ENCODE measurements around the gene ROBO2. TPM values are rescaled to one million over a fixed set of nuclear protein-coding genes. Genes with fewer than 3 reads are reported as not detected.

ROBO2 gene
- total RNA-seq, 4 donors from 2014 or later = under 0.01 to 2.9 (median 1.0) TPM

DNA sequence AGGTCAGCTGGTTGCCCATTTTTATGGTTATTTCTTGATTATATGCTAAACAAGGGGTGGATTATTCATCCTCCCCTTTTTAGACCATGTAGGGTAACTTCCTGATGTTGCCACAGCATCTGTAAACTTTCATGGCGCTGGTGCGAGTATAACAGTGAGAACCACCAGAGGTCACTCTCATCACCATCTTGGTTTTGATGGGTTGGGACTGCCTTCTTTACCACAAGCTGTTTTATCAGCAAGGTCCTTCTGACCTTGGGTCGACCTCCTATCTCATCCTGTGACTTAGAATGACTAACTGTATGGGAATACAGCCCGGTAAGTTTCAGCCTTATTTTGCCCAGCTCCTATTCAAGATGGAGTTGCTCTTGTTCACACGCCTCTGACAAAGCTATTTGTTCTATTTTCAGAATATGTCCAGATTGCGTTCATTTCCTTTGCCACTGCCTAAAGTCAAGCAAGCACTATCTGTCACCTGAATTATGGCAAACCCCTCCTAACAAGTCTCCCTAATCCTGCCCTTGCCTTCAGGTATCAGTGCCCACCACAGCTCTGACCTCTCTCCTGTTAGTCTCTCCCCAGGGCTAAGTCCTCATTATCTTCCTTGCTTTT lies 308.5 kb downstream of the ROBO2 start:
- ATAC-seq = no peak
- Histone ChIP-seq H3K27me3 (no peaks in the 10 kb centered on the region), H3K36me3 (no peaks in the 10 kb centered on the region), H3K9me3 (no peaks in the 10 kb centered on the region), H3K4me3 (no peak overlapping the region), H3K4me1 (no peaks in the 10 kb centered on the region), H3K27ac (no peak overlapping the region)
- 47 to 57% methylated on average over 3 to 4 of the region's 6 CpGs for WGBS, 2 donors (ENCODE audit: low coverage in 1 of 2)
- TF ChIP-seq, protein P1, sequence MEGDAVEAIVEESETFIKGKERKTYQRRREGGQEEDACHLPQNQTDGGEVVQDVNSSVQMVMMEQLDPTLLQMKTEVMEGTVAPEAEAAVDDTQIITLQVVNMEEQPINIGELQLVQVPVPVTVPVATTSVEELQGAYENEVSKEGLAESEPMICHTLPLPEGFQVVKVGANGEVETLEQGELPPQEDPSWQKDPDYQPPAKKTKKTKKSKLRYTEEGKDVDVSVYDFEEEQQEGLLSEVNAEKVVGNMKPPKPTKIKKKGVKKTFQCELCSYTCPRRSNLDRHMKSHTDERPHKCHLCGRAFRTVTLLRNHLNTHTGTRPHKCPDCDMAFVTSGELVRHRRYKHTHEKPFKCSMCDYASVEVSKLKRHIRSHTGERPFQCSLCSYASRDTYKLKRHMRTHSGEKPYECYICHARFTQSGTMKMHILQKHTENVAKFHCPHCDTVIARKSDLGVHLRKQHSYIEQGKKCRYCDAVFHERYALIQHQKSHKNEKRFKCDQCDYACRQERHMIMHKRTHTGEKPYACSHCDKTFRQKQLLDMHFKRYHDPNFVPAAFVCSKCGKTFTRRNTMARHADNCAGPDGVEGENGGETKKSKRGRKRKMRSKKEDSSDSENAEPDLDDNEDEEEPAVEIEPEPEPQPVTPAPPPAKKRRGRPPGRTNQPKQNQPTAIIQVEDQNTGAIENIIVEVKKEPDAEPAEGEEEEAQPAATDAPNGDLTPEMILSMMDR (IDR thresholded peaks at IDR 0.05) = no peak
- TF ChIP-seq EP300 (IDR thresholded peaks at IDR 0.05) = no peak
- TF ChIP-seq POLR2AphosphoS5 (IDR thresholded peaks at IDR 0.05) = no peak
- TF ChIP-seq POLR2A (IDR thresholded peaks at IDR 0.05) = no peak

GRCh38 chr3:77354958-77355357 lies 315.1 kb downstream of the ROBO2 start:
- Histone ChIP-seq H3K27me3 (no peaks in the 10 kb centered on the region), H3K4me1 (no peaks in the 10 kb centered on the region), H3K9me3 (no peaks in the 10 kb centered on the region), H3K4me3 (no peak overlapping the region), H3K36me3 (no peaks in the 10 kb centered on the region), H3K27ac (no peak overlapping the region)
- ATAC-seq = no peak
- TF ChIP-seq, protein P1 (IDR thresholded peaks at IDR 0.05) = no peak
- TF ChIP-seq POLR2AphosphoS5 (IDR thresholded peaks at IDR 0.05) = no peak
- no peak for TF ChIP-seq EP300 (IDR thresholded peaks at IDR 0.05)
- TF ChIP-seq POLR2A (IDR thresholded peaks at IDR 0.05) = no peak

DNA sequence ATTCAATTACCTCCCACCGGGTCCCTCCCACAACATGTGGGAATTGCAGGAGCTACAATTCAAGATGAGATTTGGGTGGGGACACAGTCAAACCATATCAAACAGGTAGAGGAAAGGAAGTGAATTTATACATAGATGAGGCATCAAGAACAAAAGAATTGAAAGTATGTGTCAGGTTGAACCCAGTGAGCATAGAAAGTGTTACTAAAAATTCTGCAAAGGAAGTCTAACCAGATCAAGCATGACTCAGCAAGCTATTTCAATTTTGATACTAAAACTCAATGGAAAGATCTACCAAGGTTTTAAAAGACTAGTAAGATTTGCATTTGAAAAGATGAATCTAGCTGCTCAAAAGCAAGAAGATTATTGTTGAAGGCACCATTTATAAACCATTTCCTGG lies 323.0 kb downstream of the ROBO2 start:
- H3K27ac ChIP-seq = no peak overlapping the region
- TF ChIP-seq POLR2A (IDR thresholded peaks at IDR 0.05) (no peak), POLR2AphosphoS5 (IDR thresholded peaks at IDR 0.05) (no peak), EP300 (IDR thresholded peaks at IDR 0.05) (no peak)
- H3K4me3 ChIP-seq = no peak overlapping the region
- 71 to 92% methylated on average over 1 of the region's 1 CpG for WGBS, 2 donors (ENCODE audit: low coverage in 1 of 2)
- no peak for ATAC-seq
- no peaks in the 10 kb centered on the region for H3K27me3 ChIP-seq
- no peaks in the 10 kb centered on the region for H3K9me3 ChIP-seq
- no peaks in the 10 kb centered on the region for H3K36me3 ChIP-seq
- no peaks in the 10 kb centered on the region for H3K4me1 ChIP-seq

DNA sequence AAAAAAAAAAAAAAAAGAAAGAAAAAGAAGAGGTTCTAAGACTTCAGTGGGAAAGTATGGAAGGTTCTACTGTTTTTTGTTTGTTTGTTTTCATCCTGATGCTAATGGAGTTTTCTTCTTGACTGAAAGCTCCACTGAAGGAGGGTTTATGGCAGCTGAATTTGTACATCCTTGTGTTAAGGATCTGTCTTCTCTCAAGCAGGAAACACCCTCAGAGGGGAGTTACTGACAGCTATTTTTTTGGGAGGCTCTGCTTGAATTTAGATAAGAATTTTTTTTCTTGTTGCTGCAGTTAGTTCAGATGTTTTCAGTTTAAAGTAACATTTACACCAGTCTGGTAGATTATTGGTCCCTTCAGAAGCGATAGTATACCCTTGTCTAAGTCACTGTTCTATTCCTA lies 325.3 kb downstream of the ROBO2 start:
- Histone ChIP-seq H3K9me3 (no peaks in the 10 kb centered on the region), H3K27me3 (no peaks in the 10 kb centered on the region), H3K36me3 (no peaks in the 10 kb centered on the region), H3K4me1 (no peaks in the 10 kb centered on the region), H3K4me3 (no peak overlapping the region), H3K27ac (no peak overlapping the region)
- TF ChIP-seq EP300 (IDR thresholded peaks at IDR 0.05) (no peak), POLR2AphosphoS5 (IDR thresholded peaks at IDR 0.05) (no peak), POLR2A (IDR thresholded peaks at IDR 0.05) (no peak)
- TF ChIP-seq, protein P1 (IDR thresholded peaks at IDR 0.05) = no peak
- WGBS, 2 donors (ENCODE audit: low coverage in 1 of 2) = 90 to 100% methylated on average over 1 of the region's 1 CpG
- ATAC-seq = no peak

DNA sequence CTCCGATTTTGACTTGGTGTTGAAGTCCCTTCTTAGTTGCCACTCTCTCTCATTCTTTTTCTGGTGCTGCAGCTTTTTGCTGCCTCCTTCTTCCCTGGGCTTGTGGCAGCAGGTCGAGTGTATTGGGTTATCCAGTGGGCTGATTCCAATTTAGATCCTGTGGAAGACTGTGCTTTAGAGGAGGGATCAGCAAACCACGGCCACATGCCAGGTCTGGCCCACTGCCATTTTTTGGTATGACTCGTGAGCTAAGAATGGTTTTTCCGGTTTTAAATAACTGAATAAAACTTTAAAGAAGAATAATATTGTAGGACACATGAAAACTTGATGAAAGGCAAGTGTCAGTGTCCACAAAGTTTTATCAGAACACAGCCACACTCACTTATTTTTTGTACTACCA lies 330.5 kb downstream of the ROBO2 start:
- 12 to 32% methylated on average over 3 to 5 of the region's 5 CpGs for WGBS, 2 donors (ENCODE audit: low coverage in 1 of 2)
- TF ChIP-seq POLR2AphosphoS5 (IDR thresholded peaks at IDR 0.05) = no peak
- no peak for TF ChIP-seq POLR2A (IDR thresholded peaks at IDR 0.05)
- TF ChIP-seq, protein P1 (IDR thresholded peaks at IDR 0.05) = no peak
- TF ChIP-seq EP300 (IDR thresholded peaks at IDR 0.05) = no peak
- Histone ChIP-seq H3K4me1 (no peaks in the 10 kb centered on the region), H3K27me3 (no peaks in the 10 kb centered on the region), H3K4me3 (no peak overlapping the region), H3K9me3 (no peaks in the 10 kb centered on the region), H3K27ac (no peak overlapping the region), H3K36me3 (no peaks in the 10 kb centered on the region)
- no peak for ATAC-seq
